Myometrial cell (primary cell): ENCODE data around the gene MAP3K8. TPM values are rescaled to one million over a fixed set of nuclear protein-coding genes. Genes with fewer than 3 reads are reported as not detected.

Source experiments
- total RNA-seq: library from RNA; depleted of rRNA; stranded (reverse); fragments of >200 nt; gene quantifications from 2 replicates; pipeline ENCODE4 v1.2.3, GENCODE V29; 2015

Gene MAP3K8
- total RNA-seq = 4.6 and 25.7 TPM in 2 replicates

GRCh38 chr10:30433730-30434272 lies at the start of gene MAP3K8:
TSS of gene MAP3K8 (plus strand) at chr10:30434184. CDS start at chr10:30438939, 4,755 bp downstream.

Other genes with a start within 250 kb of the MAP3K8 start
- 6.7 and 8.6 TPM in 2 replicates for gene MTPAP, start 84.9 kb upstream of the MAP3K8 start, total RNA-seq
- gene LYZL2, start 195.6 kb downstream of the MAP3K8 start, total RNA-seq = not detected in 2 replicates